OCI-LY7 (cell line): Measurements from ENCODE around the gene HDHD5. TPM values are rescaled to one million over a fixed set of nuclear protein-coding genes. Genes with fewer than 3 reads are reported as not detected.

Experiments
- BruUV-seq: library from RNA; stranded (reverse); fragments of 400-500 nt; replicated peaks from 2 replicates; lab custom pipeline; 2021; lab: Mats Ljungman, UMichigan
- CTCF ChIA-PET: fragments of 300-600 bp; sonication (Branson Sonifier 250); formaldehyde crosslinking; loops from one replicate; lab custom pipeline; 2022; ENCODE audit warnings: antibody characterized with exemption; ENCODE audit not compliant: unreplicated experiment; lab: Charles Lee
- POLR2A ChIA-PET: fragments of 300-600 bp; sonication (Branson Sonifier 250); formaldehyde crosslinking; loops from one replicate; lab custom pipeline; 2022; ENCODE audit warnings: antibody characterized with exemption; lab: Charles Lee
- DNase-seq: peaks from one replicate; pipeline ENCODE4 v3.0.0-alpha.2; 2015; ENCODE audit warnings: low spot score
- H2AFZ ChIP-seq: fragments of 200-600 bp; sonication (generic), shearing (Covaris generic); 2 replicates; pipeline ENCODE4 v1.6.1; 2014; ENCODE audit warnings: mild to moderate bottlenecking, antibody characterized with exemption, low read length, moderate library complexity
- H3K27ac ChIP-seq: fragments of 200-600 bp; sonication (generic); 2 replicates; pipeline ENCODE4 v1.5.1; 2014; ENCODE audit warnings: mixed run types, low read depth, mild to moderate bottlenecking, moderate library complexity, low read length, inconsistent platforms; ENCODE audit not compliant: poor library complexity, severe bottlenecking
- H3K36me3 ChIP-seq: fragments of 200-600 bp; sonication (generic); 2 replicates; pipeline ENCODE4 v1.6.1; 2014; ENCODE audit warnings: mild to moderate bottlenecking, antibody characterized with exemption, low read length, moderate library complexity, mixed read lengths; ENCODE audit not compliant: insufficient read depth
- H3K4me1 ChIP-seq: fragments of 200-600 bp; sonication (generic); 2 replicates; pipeline ENCODE4 v1.5.1; 2014; ENCODE audit warnings: mild to moderate bottlenecking, low read length; ENCODE audit not compliant: insufficient read depth, poor library complexity, severe bottlenecking
- H3K4me2 ChIP-seq: fragments of 200-600 bp; sonication (generic); 2 replicates; pipeline ENCODE4 v1.6.1; 2014; ENCODE audit warnings: mild to moderate bottlenecking, low read length
- H3K4me3 ChIP-seq: fragments of 200-600 bp; sonication (generic); 2 replicates; pipeline ENCODE4 v1.5.1; 2014; ENCODE audit warnings: mild to moderate bottlenecking, low read depth, low read length; ENCODE audit not compliant: poor library complexity, severe bottlenecking
- H3K79me2 ChIP-seq: fragments of 200-600 bp; sonication (generic); 2 replicates; pipeline ENCODE4 v1.6.1; 2016; ENCODE audit warnings: low read depth, mild to moderate bottlenecking, low read length, moderate library complexity, mixed read lengths; ENCODE audit not compliant: insufficient read depth
- H3K9me2 ChIP-seq: fragments of 200-600 bp; sonication (generic); 2 replicates; pipeline ENCODE4 v1.6.1; 2016; ENCODE audit warnings: mild to moderate bottlenecking, low read length, mixed read lengths; ENCODE audit not compliant: insufficient read depth
- H3K9me3 ChIP-seq: fragments of 200-600 bp; sonication (generic); 2 replicates; pipeline ENCODE4 v1.6.1; 2014; ENCODE audit warnings: mild to moderate bottlenecking, mixed run types, low read length, mixed read lengths
- H4K20me1 ChIP-seq: fragments of 200-600 bp; sonication (generic); 2 replicates; pipeline ENCODE4 v1.6.1; 2014; ENCODE audit warnings: mild to moderate bottlenecking, antibody characterized with exemption, low read length, moderate library complexity, mixed read lengths; ENCODE audit not compliant: insufficient read depth
- EZH2phosphoT487 ChIP-seq: fragments of 200-600 bp; sonication (generic); IDR thresholded peaks from 2 replicates; pipeline ENCODE4 v1.6.1; 2018; ENCODE audit warnings: low read depth, borderline replicate concordance, mild to moderate bottlenecking, mixed run types, antibody characterized with exemption, low read length, moderate library complexity, mixed read lengths
- intact Hi-C: fragments of 100-400 bp; cut with micrococcal nuclease; formaldehyde crosslinking; loops from one replicate; pipeline ENCODE4 v1.10.0; 2022; ENCODE audit not compliant: unreplicated experiment
- total RNA-seq, 2 experiments: library from RNA; depleted of rRNA in 1 of 2; stranded (reverse); fragments of >200 nt in 1 of 2; shearing (Covaris generic) in 1 of 2; gene quantifications; 2 replicates each; pipeline ENCODE4 v1.2.3, GENCODE V29; 2014 to 2022
- TF ChIP-seq, protein P1 (sequence below): fragments of 200-600 bp; sonication (generic); conservative IDR thresholded peaks from 2 replicates; pipeline ENCODE4 v1.5.1; 2014; ENCODE audit warnings: mild to moderate bottlenecking, antibody characterized with exemption, low read length, moderate library complexity, mixed read lengths

HDHD5 gene
- total RNA-seq, 2 experiments from 2014 or later = 77.4 to 84.6 TPM

DNA sequence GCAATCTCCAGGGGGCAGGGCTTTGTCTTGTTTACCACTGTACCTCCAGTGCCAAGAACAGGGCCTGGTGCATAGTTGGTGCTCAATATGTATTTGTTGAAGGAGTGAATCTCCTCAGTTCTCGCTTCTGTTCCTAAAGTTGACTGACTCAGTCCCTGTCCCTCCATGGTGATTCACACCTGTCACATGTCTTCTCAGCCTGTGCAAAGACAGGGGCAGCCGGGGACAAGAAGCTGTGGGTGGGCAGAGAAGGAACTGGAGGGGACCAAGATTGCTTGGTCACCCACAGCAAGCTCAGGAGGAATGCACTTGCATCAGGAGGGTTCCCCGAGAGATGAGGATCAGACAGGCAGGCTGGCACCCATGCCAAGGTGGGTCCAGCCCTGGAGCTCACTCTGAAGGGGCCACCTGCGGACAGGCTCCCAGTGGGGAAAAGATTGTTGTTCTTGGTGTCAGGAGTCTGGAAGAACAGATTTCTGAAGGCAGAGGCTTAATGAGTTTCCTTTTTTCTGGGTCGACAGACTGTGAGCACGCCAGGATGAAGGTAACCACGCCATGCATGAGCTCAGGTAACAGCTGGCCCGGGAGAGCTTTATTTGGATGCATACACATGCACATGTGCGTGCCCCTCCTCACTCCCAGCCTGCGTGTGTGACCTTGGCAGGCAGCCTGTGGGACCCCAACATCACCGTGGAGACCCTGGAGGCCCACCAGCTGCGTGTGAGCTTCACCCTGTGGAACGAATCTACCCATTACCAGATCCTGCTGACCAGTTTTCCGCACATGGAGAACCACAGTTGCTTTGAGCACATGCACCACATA is 57.4 kb downstream of the HDHD5 start:
- H3K4me2 ChIP-seq = no peak overlapping the region

DNA sequence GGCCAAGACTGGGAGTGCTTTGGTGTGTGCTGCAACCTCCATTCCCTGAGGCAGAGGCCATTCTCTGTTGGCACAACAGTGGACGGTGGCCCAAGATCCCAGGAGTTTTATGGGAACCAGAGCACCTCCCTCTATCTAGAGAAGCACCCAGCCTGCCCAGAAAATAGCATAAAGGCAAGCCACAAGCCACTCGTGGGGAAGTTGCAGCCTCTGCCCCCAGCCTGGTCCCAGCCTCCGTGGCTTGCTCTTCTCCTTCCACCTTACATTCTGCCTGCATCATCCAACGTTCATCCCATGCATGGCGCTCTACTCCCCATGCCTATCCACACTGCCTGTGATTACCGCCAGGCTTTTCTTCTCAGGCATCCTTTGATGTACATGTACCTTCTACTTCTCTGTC is 58.5 kb downstream of the HDHD5 start:
- no peaks in the 10 kb centered on the region for H3K9me2 ChIP-seq
- no peak for DNase-seq
- H3K4me3 ChIP-seq = no peak overlapping the region
- H2AFZ ChIP-seq = no peak overlapping the region
- ChIA-PET POLR2A (interaction anchor here (0.5 kb wide), 1 partner anchor 382 kb away, joined by 6 read pairs; no protein-coding TSS in a partner anchor), CTCF (no interaction called here)
- H3K4me1 ChIP-seq = peaks cover 23% of the 10 kb centered on the region
- no TSS peak for BruUV-seq
- H3K4me2 ChIP-seq = no peak overlapping the region
- H3K36me3 ChIP-seq = peaks cover 33% of the 10 kb centered on the region; the same call in 1 of the 2 replicates
- H4K20me1 ChIP-seq = no peaks in the 10 kb centered on the region; the same call in 1 of the 2 replicates
- no peak overlapping the region for H3K27ac ChIP-seq
- TF ChIP-seq, protein P1, sequence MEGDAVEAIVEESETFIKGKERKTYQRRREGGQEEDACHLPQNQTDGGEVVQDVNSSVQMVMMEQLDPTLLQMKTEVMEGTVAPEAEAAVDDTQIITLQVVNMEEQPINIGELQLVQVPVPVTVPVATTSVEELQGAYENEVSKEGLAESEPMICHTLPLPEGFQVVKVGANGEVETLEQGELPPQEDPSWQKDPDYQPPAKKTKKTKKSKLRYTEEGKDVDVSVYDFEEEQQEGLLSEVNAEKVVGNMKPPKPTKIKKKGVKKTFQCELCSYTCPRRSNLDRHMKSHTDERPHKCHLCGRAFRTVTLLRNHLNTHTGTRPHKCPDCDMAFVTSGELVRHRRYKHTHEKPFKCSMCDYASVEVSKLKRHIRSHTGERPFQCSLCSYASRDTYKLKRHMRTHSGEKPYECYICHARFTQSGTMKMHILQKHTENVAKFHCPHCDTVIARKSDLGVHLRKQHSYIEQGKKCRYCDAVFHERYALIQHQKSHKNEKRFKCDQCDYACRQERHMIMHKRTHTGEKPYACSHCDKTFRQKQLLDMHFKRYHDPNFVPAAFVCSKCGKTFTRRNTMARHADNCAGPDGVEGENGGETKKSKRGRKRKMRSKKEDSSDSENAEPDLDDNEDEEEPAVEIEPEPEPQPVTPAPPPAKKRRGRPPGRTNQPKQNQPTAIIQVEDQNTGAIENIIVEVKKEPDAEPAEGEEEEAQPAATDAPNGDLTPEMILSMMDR = no peak
- TF ChIP-seq EZH2phosphoT487 = no peak
- intact Hi-C loops = no loop called here
- H3K79me2 ChIP-seq = no peaks in the 10 kb centered on the region
- H3K9me3 ChIP-seq = no peaks in the 10 kb centered on the region

More for the DNA sequence above, 57.4 kb downstream of the HDHD5 start:
- Histone ChIP-seq H3K4me1 (peaks cover 22% of the 10 kb centered on the region), H2AFZ (no peak overlapping the region), H3K27ac (no peak overlapping the region), H4K20me1 (no peaks in the 10 kb centered on the region), H3K9me2 (no peaks in the 10 kb centered on the region), H3K36me3 (peaks cover 33% of the 10 kb centered on the region; the same call in 1 of the 2 replicates), H3K79me2 (no peaks in the 10 kb centered on the region), H3K4me3 (no peak overlapping the region), H3K9me3 (no peaks in the 10 kb centered on the region)
- TF ChIP-seq, protein P1 = no peak
- TF ChIP-seq EZH2phosphoT487 = no peak
- no TSS peak for BruUV-seq
- intact Hi-C loops = no loop called here
- no peak for DNase-seq
- CTCF ChIA-PET = interaction anchor here (0.6 kb wide), 1 partner anchor 44 kb away, joined by 3 read pairs; no protein-coding TSS in a partner anchor
- POLR2A ChIA-PET = interaction anchor here (0.5 kb wide), 1 partner anchor 380 kb away, joined by 6 read pairs; no protein-coding TSS in a partner anchor
